ENCODE results near the gene VAMP4.

GRCh38 chr1:171654201-171654941 lies 87.5 kb downstream of the VAMP4 start:
- TF ChIP-seq MEF2A (IDR thresholded peaks at IDR 0.05; ENCODE audit: insufficient read depth, low read depth, low read length) (no peak), CTCF (IDR thresholded peaks at IDR 0.05 in 2 of 3, conservative IDR thresholded peaks at IDR 0.05 in 1 of 3; ENCODE audit: control insufficient read depth in 2 of 3, extremely low read depth in 1 of 3, insufficient read depth in 1 of 3, low read depth in 3 of 3, low read length in 3 of 3) (no peak), SIX5 (IDR thresholded peaks at IDR 0.05; ENCODE audit: low read depth, low read length, severe bottlenecking) (no peak), EZH2 (IDR thresholded peaks at IDR 0.05; ENCODE audit: borderline replicate concordance, control insufficient read depth, low read depth, low read length) (no peak), REST (IDR thresholded peaks at IDR 0.05; ENCODE audit: low read depth, low read length) (no peak), NFIC (IDR thresholded peaks at IDR 0.05; ENCODE audit: low read depth, low read length) (no peak), HDGF (IDR thresholded peaks at IDR 0.05) (no peak), MAX (IDR thresholded peaks at IDR 0.05; ENCODE audit: low read depth, low read length) (no peak), POLR2A (IDR thresholded peaks at IDR 0.05; ENCODE audit: low read depth, low read length) (no peak), ZZZ3 (IDR thresholded peaks at IDR 0.05; ENCODE audit: control insufficient read depth, insufficient read length, low read depth) (no peak), ZNF217 (IDR thresholded peaks at IDR 0.05) (no peak)
